Subcutaneous adipose tissue (tissue), 4 donors: Measurements from ENCODE around the gene OPCML. TPM values are rescaled to one million over a fixed set of nuclear protein-coding genes. Genes with fewer than 3 reads are reported as not detected.

Experiments
- total RNA-seq, 4 donors: library from RNA; depleted of rRNA; stranded (reverse); fragments of >200 nt; gene quantifications; one replicate each; pipeline ENCODE4 v1.1.0, GENCODE V29; 2016
- TF ChIP-seq, protein P1 (sequence below): fragments of 450-650 bp; IDR thresholded peaks from one replicate; pipeline ENCODE4 v1.5.1; 2016; ENCODE audit warnings: low read depth, mild to moderate bottlenecking, control low read depth, antibody characterized with exemption, moderate library complexity

The OPCML gene
- total RNA-seq, 4 donors from 2014 or later = under 0.01 TPM; not detected in 3

DNA sequence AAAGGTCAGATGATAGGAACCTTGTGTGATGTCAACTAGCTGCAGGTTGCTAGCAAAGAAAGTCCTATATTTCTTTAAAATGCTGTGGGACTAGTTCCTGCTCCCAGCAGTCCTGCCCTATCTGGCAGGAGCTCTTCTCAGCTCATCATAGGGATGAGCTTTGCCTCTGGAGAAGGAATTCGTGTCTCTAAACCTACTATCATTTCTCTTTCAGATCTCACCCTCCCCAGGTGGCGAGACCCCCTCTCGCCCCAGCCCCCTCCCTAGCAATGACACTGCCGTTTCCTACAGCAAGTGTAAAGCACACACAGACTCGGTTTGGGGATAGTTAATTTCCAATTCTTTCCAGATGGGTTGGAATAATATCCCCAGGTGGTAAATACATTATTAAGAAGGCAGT lies 533.3 kb downstream of the OPCML start:
- TF ChIP-seq, protein P1, sequence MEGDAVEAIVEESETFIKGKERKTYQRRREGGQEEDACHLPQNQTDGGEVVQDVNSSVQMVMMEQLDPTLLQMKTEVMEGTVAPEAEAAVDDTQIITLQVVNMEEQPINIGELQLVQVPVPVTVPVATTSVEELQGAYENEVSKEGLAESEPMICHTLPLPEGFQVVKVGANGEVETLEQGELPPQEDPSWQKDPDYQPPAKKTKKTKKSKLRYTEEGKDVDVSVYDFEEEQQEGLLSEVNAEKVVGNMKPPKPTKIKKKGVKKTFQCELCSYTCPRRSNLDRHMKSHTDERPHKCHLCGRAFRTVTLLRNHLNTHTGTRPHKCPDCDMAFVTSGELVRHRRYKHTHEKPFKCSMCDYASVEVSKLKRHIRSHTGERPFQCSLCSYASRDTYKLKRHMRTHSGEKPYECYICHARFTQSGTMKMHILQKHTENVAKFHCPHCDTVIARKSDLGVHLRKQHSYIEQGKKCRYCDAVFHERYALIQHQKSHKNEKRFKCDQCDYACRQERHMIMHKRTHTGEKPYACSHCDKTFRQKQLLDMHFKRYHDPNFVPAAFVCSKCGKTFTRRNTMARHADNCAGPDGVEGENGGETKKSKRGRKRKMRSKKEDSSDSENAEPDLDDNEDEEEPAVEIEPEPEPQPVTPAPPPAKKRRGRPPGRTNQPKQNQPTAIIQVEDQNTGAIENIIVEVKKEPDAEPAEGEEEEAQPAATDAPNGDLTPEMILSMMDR = no peak

DNA sequence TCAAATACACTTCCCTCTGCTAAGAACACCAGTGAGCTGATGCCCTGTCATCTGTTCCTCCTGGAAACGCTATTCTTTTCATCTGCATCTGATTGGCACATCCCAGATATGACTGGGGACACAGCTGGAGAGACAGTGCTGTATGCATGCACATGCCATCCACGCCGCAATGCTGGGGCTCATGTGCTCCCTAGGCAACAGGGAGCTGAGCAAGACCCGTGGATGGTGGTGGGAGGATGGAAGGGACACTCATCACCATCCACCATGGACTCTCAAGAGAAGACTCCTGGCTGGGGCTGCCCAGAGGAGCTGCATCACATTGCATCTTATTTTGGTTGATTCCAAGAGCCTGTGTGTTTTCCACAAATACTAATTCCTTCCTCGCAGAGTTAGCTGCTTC lies 534.9 kb downstream of the OPCML start:
- TF ChIP-seq, protein P1 = no peak

DNA sequence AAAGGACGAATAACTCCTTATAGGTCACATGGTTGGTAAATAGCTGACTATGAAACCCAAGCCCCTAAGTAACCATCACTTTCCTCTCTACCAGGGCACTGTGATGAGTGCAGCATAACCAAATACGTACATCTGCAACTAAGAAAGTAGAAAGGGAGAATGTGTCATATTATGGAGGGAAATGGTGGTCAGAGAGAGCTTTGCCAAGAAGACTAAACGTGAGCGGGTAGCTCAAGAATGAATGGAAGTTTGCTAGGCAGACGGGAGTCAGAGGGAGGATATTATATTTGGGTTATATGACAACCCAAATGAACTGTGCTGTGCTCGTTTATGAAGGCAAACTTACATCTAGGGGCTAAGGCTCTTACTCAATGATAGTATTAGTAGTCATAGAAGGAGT lies 537.3 kb downstream of the OPCML start:
- TF ChIP-seq, protein P1 = no peak

DNA sequence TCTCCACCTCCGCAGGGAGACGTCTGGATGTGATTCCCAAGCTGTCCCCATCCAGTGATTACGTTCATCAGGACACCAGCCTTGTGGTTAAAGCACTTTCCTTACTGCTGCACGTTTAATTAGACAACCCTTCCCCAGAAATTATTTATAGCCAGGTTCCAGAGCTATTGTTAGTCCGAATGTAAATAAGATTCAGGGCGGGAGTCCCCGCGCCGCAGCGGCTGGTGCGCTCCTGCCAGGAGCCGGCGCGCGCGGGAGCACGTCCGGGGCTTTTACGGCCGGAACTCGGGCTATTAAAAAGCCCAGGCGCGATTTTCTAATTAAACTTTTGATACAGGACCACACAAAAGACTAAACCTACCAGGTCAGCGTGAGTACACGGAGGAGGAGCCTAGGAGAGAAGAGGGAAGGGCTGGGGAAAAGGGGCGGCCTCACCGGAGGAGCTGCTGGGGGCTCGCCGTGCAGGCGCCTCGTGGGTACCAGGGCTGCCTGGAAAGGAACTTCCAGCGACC lies 538.3 kb downstream of the OPCML start:
- TF ChIP-seq, protein P1 = no peak

DNA sequence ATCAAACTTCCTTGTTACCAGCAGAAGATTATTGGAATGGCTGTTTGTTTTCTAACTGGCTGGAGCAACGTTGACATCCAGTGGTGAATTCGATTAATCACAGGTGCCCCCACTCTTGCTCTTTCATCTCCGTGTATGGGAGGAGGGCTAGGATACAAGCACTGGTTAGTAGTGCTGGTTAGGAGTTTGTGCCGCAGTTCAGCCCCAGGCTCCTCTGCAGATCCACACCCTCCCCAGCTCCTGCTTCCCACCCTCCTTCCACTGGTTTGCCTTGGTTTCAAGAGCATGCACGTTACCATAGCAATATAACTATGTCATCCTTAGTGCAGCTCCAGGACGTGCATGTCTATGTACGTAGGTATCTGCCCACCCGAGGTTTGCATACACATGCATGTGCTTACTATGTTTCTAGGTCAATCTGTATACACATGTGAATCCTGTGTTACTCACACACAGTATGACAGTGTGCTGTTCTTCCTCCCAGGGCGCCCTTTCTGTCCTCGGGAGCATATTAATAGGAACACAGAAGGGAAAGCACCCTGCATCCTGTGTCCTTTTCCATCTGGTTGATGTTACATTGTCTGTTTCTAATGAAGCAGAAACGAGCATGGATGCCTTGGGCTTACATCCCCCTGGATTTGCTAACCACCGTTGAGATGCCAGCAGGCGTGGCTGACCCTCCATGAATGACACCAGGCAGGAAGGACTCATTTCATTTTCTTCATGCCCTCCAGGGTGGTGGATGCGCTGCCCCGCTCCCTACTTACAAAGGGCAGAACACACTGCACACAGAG lies 539.3 kb downstream of the OPCML start:
- TF ChIP-seq, protein P1 = no peak

DNA sequence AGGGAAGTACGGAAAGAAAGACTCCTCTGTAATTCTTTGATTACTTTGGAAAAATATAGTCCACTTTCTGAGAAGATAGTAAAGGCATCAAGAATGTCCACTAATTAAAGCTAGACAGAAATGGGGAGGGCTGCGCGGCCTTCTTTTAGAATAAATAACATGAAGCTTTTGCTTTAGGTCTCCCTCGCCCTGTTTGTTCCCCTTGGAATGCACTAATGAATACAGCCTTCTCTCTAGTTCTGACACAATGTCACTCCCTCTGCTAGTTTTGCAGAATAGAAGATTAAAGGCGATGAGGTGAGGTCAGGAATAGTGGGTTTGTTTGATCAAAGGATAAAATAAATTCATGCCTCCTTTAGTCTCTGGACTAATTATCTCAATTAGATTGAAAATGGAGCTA lies 543.9 kb downstream of the OPCML start:
- TF ChIP-seq, protein P1 = no peak

DNA sequence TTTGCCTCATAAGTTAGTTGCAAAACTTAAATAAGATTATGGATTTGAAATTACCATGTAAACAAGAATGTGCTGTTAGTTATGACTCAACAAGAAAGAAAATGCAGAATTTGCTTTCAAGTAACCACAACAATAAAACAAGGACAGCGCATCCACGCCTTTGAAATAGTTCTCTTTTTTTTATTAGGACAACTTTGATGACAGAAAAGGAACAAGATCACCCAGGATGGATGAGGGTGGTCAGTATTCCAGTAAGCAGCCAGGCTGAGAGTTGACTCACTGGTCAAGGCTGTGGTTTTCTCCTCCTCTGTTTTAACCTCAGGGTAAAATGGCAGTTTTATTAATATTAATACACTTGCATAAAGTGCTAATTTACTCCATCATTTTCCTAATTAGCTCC lies 544.4 kb downstream of the OPCML start:
- TF ChIP-seq, protein P1 = no peak
